GM21576 (cell line): ENCODE data around the gene KCNJ4.

ENCODE experiments used
- ATAC-seq: cut with Tn5 transposase; IDR thresholded peaks from one replicate; pipeline ENCODE4 v1.9.1; 2021; ENCODE audit warnings: mild to moderate bottlenecking, moderate library complexity; ENCODE audit not compliant: unreplicated experiment

KCNJ4 gene

GRCh38 chr22:38432264-38432663, 22.7 kb downstream of the KCNJ4 start:
- no peak for ATAC-seq

- ATAC-seq: no peak
These were observed 23.6 kb downstream of the KCNJ4 start for GRCh38 chr22:38431266-38432010.

- no peak for ATAC-seq
These were observed 25.4 kb downstream of the KCNJ4 start for GRCh38 chr22:38429499-38430068.

GRCh38 chr22:38428714-38429113, 26.3 kb downstream of the KCNJ4 start:
- no peak for ATAC-seq

- ATAC-seq: no peak
These were observed 27.1 kb downstream of the KCNJ4 start for GRCh38 chr22:38427940-38428339.

GRCh38 chr22:38427465-38427864, 27.5 kb downstream of the KCNJ4 start:
- ATAC-seq: no peak

GRCh38 chr22:38426628-38427027, 28.4 kb downstream of the KCNJ4 start:
- ATAC-seq: no peak

- ATAC-seq: no peak
These were observed 30.4 kb downstream of the KCNJ4 start for GRCh38 chr22:38424525-38425080.

GRCh38 chr22:38423512-38424503, 31.2 kb downstream of the KCNJ4 start:
- ATAC-seq: no peak

- no peak for ATAC-seq
These were observed 32.1 kb downstream of the KCNJ4 start for GRCh38 chr22:38422611-38423511.

- no peak for ATAC-seq
These were observed 34.3 kb downstream of the KCNJ4 start for GRCh38 chr22:38420734-38421133.

- ATAC-seq: no peak
These were observed 35.2 kb downstream of the KCNJ4 start for GRCh38 chr22:38419858-38420160.

- ATAC-seq: no peak
These were observed 35.7 kb downstream of the KCNJ4 start for GRCh38 chr22:38419121-38419857.

- no peak for ATAC-seq
These were observed 36.4 kb downstream of the KCNJ4 start for GRCh38 chr22:38418589-38418988.

GRCh38 chr22:38417252-38418060, 37.5 kb downstream of the KCNJ4 start:
- ATAC-seq: no peak

GRCh38 chr22:38416621-38417251, 38.3 kb downstream of the KCNJ4 start:
- no peak for ATAC-seq

- ATAC-seq: no peak
These were observed 39.3 kb downstream of the KCNJ4 start for GRCh38 chr22:38415561-38416321.

GRCh38 chr22:38415046-38415445, 40.0 kb downstream of the KCNJ4 start:
- no peak for ATAC-seq
